ENCODE measurements around the gene MORF4L1.

DNA sequence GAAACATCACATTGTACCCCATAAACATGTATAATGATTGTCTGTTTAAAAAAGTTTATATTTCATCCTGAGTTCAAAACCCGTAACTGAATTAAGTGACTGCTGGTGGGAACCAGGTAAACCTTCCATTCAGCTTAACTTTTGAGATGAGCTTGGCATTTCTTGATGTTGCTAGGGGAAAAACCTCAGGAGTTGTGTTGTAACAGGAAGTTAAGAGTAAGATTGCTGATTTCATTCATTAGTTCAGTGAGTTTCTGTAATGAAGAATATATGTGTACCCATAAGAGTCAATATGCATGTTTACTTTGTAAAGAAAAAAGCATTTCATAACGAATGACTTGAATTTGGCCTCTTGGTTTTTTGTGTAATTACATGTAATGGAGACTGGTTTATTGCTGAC, 39.6 kb downstream of the MORF4L1 start:
- TF ChIP-seq POLR2A (IDR thresholded peaks at IDR 0.05) = no peak
- TF ChIP-seq CTCF (IDR thresholded peaks at IDR 0.05) = no peak

Data from body of pancreas (tissue), 4 donors.